HG02759 (cell line): Measurements from ENCODE around the gene MUC5B.
"Not testable (repeated sequence)": the region's sequence is repeated elsewhere in the genome, so short reads cannot be mapped to it uniquely, and the experiment has no call there.

Experiments used
- ATAC-seq: cut with Tn5 transposase; IDR thresholded peaks from one replicate; pipeline ENCODE4 v1.9.1; 2021; ENCODE audit warnings: mild to moderate bottlenecking, moderate library complexity; ENCODE audit not compliant: unreplicated experiment

MUC5B gene

DNA sequence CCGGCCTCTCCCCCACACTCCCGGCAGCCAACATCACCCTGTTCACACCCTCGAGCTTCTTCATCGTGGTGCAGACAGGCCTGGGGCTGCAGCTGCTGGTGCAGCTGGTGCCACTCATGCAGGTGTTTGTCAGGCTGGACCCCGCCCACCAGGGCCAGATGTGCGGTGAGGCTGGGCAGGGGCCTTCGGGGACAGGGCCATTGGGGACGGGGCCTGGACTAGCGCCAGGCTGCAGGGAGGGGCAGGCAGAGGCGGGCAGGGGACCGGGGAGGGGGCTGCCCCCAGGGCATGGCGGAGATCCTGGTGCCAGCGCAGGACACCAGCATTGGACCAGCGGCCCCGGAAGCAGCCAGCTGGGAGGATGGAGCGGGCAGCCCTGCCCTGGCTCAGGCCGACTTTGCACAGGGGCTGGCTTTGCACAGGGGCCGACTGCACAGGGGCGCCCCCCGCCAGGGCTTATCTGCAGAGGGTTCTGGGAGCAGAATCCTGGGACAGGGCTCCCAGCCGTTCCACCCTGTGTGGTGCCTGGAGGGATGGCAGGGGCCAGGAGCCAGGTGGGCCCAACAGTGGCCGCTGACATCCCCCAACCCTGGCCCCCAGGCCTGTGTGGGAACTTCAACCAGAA lies 8.6 kb downstream of the MUC5B start:
- ATAC-seq: no peak

DNA sequence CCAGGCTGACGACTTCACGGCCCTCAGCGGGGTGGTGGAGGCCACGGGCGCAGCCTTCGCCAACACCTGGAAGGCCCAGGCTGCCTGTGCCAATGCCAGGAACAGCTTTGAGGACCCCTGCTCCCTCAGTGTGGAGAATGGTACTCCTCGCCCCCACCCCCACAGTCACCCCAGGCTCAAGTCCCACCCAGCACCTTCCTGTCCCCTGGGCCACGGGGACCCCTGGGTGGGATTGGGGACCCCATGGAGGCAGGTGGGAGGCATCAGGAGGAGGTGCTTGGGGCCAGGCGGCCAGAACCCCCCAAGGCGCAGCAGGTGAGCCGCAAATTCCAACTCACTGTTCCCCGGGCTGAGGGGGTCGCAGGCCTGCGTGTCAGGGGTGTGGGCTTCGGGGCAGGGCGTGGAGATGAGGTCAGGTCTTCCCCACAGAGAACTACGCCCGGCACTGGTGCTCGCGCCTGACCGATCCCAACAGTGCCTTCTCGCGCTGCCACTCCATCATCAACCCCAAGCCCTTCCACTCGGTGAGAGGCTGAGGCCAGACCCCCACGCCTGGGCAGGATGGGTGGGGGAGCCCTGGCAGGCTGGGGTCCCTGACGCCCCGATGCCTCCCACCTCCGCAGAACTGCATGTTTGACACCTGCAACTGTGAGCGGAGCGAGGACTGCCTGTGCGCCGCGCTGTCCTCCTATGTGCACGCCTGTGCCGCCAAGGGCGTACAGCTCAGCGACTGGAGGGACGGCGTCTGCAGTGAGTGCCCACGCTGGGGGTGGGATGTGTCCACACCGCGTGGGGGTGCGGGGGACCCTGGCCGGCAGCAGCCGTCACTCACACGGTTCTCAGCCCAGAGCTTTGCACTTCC lies 9.4 kb downstream of the MUC5B start:
- ATAC-seq: no peak

DNA sequence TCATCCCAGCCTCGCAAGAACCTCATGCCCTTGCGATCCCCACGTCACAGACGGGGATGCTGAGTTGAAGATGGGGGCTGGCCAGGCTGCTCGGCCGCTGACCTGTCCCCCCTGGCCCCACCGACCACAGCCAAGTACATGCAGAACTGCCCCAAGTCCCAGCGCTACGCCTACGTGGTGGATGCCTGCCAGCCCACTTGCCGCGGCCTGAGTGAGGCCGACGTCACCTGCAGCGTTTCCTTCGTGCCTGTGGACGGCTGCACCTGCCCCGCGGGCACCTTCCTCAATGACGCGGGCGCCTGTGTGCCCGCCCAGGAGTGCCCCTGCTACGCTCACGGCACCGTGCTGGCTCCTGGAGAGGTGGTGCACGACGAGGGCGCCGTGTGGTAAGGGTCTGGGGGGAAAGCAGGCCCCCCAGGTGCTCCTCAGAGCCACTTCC lies 10.0 kb downstream of the MUC5B start:
- ATAC-seq: no peak

DNA sequence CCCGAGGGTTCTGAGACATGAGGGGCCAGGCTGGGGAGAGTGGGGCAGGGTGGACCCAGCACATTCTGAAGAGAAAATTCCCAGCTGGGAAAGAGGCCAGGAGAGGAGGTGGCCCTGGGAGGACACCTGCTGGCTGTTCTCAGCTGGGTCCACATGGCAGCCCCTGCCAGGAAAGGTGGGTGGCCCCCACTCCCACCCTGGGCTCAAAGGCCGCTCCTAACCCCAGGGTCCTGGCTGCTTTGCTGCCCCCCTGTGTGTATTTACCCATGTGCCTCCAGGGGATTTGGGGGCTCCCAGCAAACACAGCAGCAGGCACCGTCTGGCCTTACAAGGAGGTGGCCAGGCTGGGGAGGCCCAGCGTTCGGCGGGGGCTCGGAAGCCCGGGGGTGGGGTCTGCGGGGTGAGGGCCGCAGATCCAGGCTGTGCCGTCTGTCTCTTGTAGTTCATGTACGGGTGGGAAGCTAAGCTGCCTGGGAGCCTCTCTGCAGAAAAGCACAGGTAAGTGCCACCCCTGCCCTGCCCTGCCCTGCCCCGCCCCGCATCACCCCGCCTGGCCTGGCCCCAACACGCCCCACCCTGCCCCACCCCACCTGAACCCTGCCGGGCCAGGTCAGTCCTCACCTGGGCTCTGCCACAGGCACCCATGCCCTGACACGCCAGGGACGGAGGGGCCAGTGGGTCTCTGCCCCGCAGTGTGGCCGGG lies 10.6 kb downstream of the MUC5B start:
- ATAC-seq: no peak

DNA sequence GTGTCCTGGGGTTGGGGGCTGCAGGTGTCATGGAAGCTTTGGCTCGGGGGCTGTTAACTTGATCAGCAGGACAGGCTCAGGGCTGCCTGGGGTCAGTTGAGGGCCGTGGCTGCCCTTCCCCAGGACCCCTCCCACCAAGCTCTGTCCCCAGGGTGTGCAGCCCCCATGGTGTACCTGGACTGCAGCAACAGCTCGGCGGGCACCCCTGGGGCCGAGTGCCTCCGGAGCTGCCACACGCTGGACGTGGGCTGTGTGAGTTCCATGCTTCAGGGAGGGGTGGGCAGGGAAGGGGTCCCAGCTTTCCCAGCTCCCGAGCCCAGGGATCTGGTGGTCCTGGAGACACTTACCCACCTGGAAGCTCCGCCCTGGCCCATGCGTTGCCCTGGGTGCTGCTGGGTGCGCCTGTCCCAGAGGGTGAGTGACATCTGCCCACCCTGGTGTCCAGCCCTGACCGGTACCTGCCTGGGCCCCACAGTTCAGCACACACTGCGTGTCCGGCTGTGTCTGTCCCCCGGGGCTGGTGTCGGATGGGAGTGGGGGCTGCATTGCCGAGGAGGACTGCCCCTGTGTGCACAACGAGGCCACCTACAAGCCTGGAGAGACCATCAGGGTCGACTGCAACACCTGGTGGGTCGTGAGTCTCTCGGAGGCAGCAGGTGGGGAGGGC lies 11.3 kb downstream of the MUC5B start:
- ATAC-seq: no peak

DNA sequence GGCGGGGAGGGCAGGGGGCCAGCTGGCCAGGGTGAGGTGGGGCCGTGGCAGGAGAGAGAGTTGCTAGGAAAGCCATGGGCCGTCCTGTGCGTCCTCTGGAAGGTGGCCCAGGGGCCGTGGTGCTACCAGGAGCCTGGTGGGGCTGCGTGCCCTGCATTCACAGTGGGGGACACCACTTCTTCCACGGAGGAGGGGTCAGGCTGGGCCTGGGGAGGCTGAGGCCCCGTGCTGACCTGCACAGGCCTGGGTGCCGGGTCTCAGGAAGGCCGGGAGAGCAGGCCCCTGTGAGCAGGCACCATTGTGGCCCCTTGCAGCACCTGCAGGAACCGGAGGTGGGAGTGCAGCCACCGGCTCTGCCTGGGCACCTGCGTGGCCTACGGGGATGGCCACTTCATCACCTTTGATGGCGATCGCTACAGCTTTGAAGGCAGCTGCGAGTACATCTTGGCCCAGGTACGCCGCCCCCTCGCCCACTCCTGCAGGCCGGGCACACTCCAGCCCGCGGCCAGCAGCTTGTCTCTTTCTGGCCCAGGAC lies 12.0 kb downstream of the MUC5B start:
- no peak for ATAC-seq

DNA sequence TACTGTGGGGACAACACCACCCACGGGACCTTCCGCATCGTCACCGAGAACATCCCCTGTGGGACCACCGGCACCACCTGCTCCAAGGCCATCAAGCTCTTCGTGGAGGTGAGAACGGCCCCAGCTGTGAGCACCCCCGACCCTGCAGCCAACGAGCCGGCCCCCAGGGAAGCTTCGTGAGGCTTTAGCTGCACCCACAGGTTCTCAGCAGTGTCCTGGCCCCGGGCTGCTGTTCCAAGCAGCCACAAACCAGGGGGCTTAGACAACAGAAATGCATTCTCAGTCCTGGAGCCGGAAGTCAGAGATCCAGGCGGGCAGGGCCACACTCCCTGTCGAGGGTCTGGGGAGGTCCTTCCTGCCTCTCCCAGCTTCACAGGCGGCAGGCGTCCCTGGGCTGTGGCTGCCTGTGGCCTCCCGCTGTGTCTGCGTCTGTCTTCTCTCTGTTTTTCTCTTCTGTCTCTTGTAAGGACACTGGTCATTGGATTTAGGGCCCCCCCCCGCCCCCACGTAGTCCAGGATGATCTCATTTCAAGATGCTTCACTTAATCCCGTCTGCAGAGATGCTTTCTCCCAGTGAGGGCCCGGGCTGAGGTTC lies 12.5 kb downstream of the MUC5B start:
- ATAC-seq: no peak

DNA sequence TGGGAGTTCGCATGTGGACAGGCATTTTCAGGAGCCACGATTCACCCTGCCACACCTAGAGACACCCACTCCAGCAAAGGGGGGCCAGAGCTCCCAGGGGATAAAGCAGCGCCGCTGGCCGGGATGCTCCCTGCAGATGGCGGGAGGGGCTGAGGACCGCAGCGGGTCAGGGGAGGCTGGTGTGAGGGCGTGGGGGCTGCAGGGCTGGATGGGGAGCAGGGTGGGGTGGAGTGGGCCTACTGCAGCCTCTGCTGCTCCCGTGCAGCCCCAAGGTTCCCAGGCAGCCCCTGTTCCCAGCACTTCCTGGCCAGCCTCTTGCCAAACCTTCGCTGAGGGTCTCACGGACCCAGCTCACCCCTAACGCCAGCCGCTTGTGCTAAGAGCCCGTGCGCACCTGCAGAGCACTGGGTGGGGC lies 13.0 kb downstream of the MUC5B start:
- no peak for ATAC-seq

DNA sequence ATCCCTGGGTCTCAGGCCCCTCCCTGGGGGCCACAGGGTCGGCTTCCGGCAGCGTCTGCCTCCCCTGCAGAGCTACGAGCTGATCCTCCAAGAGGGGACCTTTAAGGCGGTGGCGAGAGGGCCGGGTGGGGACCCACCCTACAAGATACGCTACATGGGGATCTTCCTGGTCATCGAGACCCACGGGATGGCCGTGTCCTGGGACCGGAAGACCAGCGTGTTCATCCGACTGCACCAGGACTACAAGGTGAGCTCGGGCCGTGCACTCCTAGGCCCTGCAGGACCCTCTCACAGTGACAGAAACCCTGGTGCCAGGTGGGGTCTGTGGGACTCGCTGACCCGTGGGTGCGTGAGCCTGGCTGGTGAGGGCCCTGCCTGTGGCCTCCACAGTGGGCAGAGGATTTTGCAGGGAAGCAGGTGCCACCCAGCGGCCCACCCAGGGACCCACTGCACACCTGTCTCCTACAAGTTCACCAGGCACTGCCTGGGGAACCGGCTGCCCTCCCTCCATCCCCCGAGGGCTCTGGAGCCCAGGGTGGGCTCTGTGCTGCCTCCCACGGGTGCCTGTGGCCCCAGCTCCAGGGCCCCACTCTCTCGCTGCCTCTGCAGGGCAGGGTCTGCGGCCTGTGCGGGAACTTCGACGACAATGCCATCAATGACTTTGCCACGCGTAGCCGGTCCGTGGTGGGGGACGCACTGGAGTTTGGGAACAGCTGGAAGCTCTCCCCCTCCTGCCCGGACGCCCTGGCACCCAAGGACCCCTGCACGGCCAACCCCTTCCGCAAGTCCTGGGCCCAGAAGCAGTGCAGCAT lies 13.7 kb downstream of the MUC5B start:
- ATAC-seq: no peak

DNA sequence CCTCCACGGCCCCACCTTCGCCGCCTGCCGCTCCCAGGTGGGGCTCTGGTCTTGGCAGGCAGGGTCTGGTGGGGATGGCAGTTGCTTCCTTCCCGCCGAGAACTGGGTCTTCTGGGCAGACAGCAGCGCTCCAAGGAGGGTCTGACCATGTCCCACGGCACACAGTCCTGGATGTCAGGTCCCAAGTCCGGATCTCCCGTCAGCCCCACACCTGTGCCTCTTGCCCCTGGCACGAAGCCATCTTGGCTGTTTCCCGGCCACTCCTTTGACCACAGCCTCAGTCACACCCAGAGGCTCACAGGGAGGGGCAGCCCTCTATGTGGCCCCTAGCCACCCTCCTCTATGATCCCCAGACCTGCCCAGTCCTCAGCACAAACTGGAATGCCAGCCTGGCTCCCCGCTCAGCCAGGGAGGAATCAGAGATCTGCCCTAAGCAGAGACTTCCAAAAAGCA lies 14.3 kb downstream of the MUC5B start:
- ATAC-seq: no peak

DNA sequence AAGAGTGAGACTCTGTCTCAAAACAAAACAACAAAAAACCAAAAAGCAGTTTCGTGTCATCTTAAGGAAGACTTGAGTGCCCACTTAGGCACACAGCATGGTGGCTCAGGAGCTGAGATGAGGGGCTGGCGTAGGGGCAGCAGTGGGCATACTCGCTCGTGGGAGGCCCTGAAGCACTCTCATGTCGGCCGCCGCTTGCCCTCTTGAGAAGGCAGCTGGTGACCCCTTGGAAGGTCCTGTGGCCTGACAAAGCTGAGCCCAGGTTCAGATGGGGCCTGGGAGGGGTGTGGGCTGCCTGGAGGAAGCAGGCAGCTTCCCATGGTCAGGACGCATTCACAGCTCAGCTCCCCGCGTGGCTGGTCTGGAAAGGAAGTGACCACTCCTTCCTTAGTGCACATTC lies 15.0 kb downstream of the MUC5B start:
- ATAC-seq: no peak

DNA sequence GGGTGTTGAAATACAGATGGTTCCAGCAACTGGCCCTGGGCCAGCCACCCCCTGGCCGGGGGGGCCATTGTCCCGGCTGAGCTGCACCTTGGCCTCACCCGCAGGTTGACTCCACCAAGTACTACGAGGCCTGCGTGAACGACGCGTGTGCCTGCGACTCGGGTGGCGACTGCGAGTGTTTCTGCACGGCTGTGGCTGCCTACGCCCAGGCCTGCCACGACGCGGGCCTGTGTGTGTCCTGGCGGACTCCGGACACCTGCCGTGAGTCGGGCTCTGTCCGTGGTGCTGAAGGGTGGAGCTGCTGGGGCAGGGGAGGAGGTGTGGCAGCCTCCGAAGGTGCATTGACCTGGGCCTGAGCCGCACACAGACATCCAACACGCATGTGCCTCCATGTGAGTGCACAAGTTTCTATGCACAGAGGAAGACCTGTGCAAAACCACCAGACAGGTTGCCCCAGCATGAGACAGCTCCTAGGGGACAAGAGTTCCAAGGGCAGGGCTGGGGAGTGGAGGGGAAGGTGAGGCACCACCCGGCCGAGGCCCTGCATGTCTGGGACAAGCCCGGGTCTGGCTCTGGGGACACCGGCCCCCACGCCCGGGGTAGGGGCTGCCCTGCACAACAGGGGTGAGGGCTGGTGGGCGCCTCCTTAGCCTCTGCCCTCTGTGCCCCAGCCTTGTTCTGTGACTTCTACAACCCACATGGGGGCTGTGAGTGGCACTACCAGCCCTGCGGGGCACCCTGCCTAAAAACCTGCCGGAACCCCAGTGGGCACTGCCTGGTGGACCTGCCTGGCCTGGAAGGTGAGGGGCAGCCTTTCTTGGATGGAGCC lies 16.1 kb downstream of the MUC5B start:
- ATAC-seq: no peak

DNA sequence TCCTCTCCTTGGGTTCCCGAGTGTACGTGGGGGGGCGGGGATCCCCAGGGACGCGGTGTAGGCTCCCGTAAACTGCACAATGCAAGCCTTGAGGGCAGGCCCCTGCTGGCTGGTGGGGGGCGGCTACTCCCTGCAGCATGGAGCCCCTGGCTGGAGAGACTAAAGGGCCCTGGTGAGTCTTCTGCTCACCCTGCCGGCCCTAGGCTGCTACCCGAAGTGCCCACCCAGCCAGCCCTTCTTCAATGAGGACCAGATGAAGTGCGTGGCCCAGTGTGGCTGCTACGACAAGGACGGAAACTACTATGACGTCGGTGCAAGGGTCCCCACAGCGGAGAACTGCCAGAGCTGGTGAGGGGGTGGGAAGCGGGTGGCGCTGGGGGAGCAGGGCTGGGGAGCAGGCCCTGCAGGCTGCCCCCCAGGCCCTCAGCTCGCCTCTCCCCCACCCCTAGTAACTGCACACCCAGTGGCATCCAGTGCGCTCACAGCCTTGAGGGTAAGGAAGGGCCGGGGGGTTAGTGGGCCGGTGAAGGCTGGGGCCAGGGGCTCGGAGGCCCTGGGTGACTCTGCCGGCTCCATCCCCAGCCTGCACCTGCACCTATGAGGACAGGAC lies 16.8 kb downstream of the MUC5B start:
- ATAC-seq: no peak

DNA sequence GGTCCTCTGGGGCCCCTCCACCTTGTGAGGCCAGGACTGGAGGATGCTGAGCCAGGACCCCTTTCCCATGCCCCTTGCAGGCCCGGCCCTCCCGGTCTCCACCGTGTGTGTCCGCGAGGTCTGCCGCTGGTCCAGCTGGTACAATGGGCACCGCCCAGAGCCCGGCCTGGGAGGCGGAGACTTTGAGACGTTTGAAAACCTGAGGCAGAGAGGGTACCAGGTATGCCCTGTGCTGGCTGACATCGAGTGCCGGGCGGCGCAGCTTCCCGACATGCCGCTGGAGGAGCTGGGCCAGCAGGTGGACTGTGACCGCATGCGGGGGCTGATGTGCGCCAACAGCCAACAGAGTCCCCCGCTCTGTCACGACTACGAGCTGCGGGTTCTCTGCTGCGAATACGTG lies 17.9 kb downstream of the MUC5B start:
- no peak for ATAC-seq

DNA sequence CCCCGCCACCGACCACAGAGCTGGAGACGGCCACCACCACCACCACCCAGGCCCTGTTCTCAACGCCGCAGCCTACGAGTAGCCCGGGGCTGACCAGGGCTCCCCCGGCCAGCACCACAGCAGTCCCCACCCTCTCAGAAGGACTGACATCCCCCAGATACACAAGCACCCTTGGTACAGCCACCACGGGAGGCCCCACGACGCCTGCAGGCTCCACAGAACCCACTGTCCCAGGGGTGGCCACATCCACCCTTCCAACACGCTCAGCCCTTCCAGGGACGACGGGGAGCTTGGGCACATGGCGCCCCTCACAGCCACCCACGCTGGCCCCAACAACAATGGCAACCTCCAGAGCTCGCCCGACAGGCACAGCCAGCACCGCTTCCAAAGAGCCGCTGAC lies 18.8 kb downstream of the MUC5B start:
- ATAC-seq: no peak

DNA sequence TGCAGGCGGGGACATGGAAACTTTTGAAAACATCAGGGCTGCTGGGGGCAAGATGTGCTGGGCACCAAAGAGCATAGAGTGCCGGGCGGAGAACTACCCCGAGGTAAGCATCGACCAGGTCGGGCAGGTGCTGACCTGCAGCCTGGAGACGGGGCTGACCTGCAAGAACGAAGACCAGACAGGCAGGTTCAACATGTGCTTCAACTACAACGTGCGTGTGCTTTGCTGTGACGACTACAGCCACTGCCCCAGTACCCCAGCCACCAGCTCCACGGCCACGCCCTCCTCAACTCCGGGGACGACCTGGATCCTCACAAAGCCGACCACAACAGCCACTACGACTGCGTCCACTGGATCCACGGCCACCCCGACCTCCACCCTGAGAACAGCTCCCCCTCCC lies 19.4 kb downstream of the MUC5B start:
- no peak for ATAC-seq

DNA sequence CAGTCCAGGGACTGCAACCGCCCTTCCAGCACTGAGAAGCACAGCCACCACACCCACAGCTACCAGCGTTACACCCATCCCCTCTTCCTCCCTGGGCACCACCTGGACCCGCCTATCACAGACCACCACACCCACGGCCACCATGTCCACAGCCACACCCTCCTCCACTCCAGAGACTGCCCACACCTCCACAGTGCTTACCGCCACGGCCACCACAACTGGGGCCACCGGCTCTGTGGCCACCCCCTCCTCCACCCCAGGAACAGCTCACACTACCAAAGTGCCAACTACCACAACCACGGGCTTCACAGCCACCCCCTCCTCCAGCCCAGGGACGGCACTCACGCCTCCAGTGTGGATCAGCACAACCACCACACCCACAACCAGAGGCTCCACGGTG lies 19.9 kb downstream of the MUC5B start:
- not testable (repeated sequence) for ATAC-seq

DNA sequence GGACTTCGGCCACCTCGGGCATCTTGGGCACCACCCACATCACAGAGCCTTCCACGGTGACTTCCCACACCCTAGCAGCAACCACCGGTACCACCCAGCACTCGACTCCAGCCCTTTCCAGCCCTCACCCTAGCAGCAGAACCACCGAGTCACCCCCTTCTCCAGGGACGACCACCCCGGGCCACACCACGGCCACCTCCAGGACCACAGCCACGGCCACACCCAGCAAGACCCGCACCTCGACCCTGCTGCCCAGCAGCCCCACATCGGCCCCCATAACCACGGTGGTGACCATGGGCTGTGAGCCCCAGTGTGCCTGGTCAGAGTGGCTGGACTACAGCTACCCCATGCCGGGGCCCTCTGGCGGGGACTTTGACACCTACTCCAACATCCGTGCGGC lies 20.7 kb downstream of the MUC5B start:
- ATAC-seq: not testable (repeated sequence)
